ENCODE measurements around the gene PDE4B.

Gene PDE4B

GRCh38 chr1:66143651-66144050 lies 351.0 kb downstream of the PDE4B start:
- DNase-seq: no peak

- DNase-seq: no peak
Observed at GRCh38 chr1:66147226-66147835, 354.6 kb downstream of the PDE4B start.

- no peak for DNase-seq
Observed at GRCh38 chr1:66152034-66152433, 359.3 kb downstream of the PDE4B start.

GRCh38 chr1:66154394-66154793 lies 361.7 kb downstream of the PDE4B start:
- peak in 1 of 2 experiments; percentile 28 for DNase-seq

DNA sequence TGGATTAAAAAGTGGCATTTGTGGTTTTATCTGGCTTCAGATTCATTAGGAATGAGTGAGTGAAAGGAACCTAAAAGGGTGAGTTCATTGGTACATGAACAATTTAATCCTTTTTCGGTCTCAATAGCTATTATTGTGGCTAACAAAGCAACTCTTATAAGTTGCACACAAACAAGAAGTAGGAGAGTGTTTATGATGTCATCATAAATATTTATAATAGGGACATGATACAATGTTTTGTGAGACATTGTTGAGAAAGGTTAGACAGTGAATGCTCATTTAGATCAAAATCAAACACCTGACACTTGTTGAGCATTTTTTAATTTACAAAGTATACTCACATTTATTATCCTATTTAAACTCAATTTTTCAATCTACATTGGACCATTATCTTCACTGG lies 363.4 kb downstream of the PDE4B start:
- no peak for DNase-seq

DNA sequence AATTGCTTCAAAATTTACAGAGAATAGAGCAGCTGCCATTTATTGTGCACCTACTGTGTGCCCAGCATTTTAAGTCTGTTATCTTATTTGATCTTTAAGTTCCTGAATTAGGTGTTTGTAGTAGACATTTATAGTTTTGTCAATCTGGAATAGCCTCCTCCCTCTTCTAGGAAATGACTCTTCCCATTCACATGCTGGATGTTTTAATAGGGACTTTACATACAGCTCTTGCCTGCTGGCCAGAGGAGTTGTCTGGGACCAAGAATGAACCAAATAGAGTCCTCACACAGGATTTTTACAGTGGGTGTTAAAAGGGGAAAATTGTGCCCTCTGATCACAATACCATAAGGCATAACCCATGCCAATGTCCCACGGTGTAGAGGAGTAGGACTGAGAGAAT lies 367.1 kb downstream of the PDE4B start:
- DNase-seq: no peak

DNA sequence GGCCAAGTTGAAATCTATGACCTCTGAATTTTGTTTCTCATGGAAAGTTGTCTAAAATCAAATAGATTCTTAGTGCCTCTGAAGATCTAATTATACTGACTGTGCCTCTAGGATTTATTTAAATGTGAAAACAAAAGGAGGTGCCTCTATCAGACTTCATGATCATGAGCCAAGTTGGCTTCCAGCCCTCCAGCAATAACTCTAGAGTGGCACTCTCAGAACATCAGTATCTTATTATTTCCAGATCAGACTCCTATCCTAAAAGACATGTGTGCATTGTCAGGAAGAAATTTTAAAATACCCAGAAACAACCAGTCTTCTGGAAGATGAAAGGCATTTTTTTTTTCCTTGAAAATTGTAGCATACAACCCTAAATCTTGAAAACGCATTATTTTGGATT lies 368.0 kb downstream of the PDE4B start:
- DNase-seq: no peak

- no peak for DNase-seq
Observed at GRCh38 chr1:66166753-66167152, 374.1 kb downstream of the PDE4B start.

DNA sequence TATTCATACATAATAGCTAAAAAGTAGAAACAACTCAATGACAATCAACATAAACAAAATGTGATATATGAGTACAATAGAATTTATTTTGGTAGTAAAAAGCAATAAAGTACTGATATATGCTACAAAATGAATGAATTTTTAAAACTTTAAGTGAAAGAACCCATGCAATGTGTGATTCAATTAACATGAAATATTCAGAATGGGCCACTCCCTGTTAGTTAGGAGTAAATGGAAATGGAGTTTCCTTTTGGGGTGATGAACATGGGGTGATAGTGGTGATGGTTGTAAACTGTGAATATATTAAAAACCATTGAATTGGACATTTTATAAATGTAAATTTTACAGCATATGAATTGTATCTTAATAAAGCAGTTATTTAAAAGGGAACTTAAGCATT lies 374.6 kb downstream of the PDE4B start:
- DNase-seq: no peak

GRCh38 chr1:66168467-66168887 lies 375.8 kb downstream of the PDE4B start:
- DNase-seq: no peak

DNA sequence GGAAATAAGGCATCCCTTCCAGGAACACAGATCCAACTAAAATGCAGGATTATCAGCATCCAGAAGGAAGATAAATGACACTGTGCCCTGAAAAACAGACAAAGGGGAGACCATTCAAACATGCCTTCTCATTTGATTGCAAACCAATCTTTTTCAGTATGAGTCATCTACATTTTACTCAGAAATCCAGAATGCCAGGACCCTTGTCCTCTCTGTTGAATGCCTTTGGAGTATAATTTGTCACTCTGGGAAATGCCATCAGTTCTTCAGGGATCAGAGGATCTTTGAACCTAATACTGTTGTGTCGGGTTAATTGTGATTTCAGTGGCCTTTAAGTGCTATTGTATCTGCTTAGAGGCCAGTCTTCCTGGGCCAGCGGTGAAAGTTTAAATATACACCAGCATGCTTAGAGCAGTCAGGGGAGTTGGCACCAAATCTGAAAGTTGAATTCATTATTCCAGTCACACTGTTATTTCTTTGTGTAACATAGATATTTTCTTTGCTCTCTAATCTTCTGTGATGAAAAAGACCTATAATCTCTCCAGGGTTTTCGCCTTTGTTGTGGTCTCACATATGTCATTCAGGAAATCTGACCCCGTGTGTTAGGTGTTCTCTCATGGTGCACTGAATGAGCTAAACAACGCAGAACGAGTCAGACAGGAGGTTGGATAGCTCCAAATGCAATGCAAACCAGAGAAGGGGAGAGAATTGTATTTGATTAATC lies 376.4 kb downstream of the PDE4B start:
- DNase-seq: no peak

DNA sequence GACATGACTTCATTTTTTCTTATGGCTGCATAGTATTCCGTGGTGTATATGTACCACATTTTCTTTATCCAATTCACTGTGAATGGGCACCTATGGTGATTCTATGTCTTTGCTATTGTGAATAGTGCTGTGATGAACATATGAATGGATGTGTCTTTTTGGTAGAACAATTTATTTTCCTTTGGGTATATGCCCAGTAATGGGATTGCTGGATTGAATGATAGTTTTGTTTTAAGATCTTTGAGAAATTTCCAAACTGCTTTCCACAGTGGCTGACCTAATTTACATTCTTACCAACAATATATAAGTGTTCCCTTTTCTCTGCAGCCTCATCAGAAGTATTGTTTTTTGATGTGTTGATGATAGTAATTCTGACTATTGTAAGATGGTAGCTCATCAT lies 379.6 kb downstream of the PDE4B start:
- no peak for DNase-seq

- DNase-seq: no peak
Observed at GRCh38 chr1:66175098-66175497, 382.4 kb downstream of the PDE4B start.

GRCh38 chr1:66175581-66175980 lies 382.9 kb downstream of the PDE4B start:
- DNase-seq: no peak

DNA sequence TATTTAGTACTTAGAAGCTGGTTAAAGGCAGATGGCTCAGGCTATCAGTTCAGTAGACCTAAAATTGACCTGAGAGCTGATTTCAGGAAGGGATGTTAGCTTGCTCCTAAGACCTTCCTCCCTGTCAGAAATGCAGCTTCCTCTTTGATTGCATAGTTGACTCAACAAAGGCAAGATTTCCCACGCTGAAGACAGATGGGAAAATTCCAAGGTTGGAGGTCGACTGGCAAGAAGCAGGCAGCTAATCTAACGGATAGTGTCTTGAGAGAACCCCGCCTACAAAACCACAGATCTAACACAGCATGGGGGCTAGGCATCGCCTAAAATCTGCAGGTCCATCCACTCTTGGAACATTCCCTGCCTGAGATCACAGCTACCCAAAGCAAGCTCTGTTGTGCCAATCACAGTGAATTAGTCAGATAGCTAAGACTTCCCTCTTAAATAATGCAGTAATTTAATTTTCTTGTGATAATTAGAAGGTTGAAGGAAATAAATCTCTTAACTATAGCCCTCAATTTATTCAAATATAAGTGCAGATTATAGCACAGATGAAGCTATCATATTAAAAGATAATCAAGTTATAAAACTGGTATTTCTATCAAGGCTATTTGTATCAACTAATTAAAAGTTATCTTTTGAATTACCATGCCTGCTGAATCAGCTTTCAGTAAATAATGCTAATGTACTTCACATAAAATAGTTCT lies 383.5 kb downstream of the PDE4B start:
- no peak for DNase-seq

- DNase-seq: no peak
Observed at GRCh38 chr1:66176832-66177231, 384.1 kb downstream of the PDE4B start.

DNA sequence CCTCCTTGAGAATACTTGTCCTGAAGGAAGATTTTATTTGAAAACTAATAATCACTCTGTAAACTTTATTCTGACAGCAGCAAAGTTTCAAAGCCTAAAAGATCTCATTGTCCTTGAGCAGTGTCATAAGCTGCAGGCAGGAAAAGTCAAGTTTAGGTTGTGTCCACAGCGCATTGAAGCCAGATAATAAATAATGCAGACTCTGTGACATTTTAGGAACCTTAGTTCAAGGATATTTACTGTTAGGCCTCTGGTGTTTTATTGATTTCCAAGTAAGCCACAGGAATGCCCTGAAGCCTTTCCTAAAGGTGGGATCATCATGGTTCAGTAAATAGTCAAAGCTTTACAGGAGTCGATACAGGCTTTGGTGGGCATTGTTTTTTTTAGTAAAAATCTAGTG lies 384.8 kb downstream of the PDE4B start:
- DNase-seq: no peak

DNA sequence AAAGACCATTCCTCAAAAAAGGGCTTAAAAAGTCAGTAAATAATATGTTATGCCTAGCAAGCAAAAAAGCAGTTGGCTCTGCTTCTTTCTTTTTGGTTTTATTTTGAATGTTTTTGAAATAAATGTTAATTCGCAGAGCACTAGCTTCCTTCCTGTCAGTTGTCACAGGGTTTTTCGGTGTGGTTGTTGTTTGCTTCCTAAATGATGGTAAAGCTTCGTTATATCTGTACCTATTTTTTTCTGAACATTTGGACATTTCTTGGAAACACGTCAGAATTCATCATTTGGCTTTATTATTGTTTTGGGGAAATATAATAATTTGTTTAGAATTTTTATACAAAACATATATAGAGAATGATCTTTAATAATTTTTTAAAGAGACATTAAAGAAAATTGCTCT lies 389.3 kb downstream of the PDE4B start:
- no peak for DNase-seq

GRCh38 chr1:66182551-66183178 lies 390.0 kb downstream of the PDE4B start:
- no peak for DNase-seq

GRCh38 chr1:66183400-66183799 lies 390.7 kb downstream of the PDE4B start:
- DNase-seq: no peak

DNA sequence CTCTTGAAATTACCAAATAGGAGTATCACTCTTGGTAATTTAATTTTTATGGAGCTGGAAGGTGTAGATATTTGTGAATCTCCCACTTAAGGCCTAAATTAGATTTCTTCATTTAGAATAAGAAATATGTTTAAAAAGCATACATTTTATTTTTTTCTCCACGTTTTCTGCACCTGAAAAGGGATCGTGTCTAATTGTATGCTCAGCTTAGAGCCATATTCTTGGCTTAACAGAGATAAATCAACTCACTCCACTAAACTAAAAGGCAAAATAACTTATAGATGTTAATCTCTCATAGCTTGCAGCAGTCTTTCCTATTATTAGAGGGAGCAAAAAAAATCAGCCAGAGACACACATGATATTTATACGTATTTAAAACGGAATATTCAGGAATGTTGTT lies 404.4 kb downstream of the PDE4B start:
- no peak for DNase-seq

GRCh38 chr1:66197785-66198184 lies 405.1 kb downstream of the PDE4B start:
- no peak for DNase-seq

GRCh38 chr1:66206563-66207144 lies 414.0 kb downstream of the PDE4B start:
- DNase-seq: no peak
